H1 (cell line): ENCODE results near the gene ITPR1. TPM values are rescaled to one million over a fixed set of nuclear protein-coding genes. Genes with fewer than 3 reads are reported as not detected.

Source experiments
- CTCF ChIA-PET: fragments of 300-600 bp; sonication (Branson Sonifier 250); formaldehyde crosslinking; loops from one replicate; lab custom pipeline; 2021; ENCODE audit not compliant: partially characterized antibody; lab: Charles Lee
- POLR2A ChIA-PET: fragments of 300-600 bp; sonication (Branson Sonifier 250); formaldehyde crosslinking; loops from one replicate; lab custom pipeline; 2021; ENCODE audit warnings: inconsistent platforms; ENCODE audit not compliant: partially characterized antibody; lab: Charles Lee
- DNase-seq, 2 experiments: peaks; one replicate each; pipeline versions ENCODE4 v3.0.0 to v3.0.0-alpha.2; 2010 to 2022; ENCODE audit warnings: low spot score in 2 of 2, low read depth in 1 of 2, mixed read lengths in 1 of 2
- FAIRE-seq: peaks from 2 replicates; lab custom pipeline; 2011; peaks lifted over from hg19 to GRCh38; lab: Jason Lieb, UNC
- H2AFZ ChIP-seq: 2 replicates; pipeline ENCODE4 v1.8.1; 2012; ENCODE audit warnings: low read length, inconsistent platforms
- H2AK5ac ChIP-seq: 2 replicates; pipeline ENCODE4 v1.6.1; 2013; ENCODE audit warnings: low read depth, low read length
- H2BK120ac ChIP-seq: replicated peaks from 2 replicates; pipeline ENCODE3; 2013; ENCODE audit warnings: low read depth, low read length, inconsistent platforms
- H2BK12ac ChIP-seq: 2 replicates; pipeline ENCODE4 v1.6.1; 2013; ENCODE audit warnings: low read depth, low read length
- H2BK15ac ChIP-seq: 2 replicates; pipeline ENCODE4 v1.6.1; 2013; ENCODE audit warnings: low read length
- H2BK20ac ChIP-seq: 2 replicates; pipeline ENCODE4 v1.6.1; 2013; ENCODE audit warnings: low read length
- H2BK5ac ChIP-seq: 2 replicates; pipeline ENCODE4 v1.6.1; 2013; ENCODE audit warnings: low read depth, low read length
- H3K14ac ChIP-seq: 2 replicates; pipeline ENCODE4 v1.6.1; 2013; ENCODE audit warnings: inconsistent platforms; ENCODE audit not compliant: insufficient read length
- H3K18ac ChIP-seq: 2 replicates; pipeline ENCODE4 v1.6.1; 2013; ENCODE audit warnings: low read length; ENCODE audit errors: extremely low read depth
- H3K23ac ChIP-seq: 2 replicates; pipeline ENCODE4 v1.6.1; 2013; ENCODE audit warnings: inconsistent platforms; ENCODE audit not compliant: insufficient read length
- H3K23me2 ChIP-seq: 2 replicates; pipeline ENCODE4 v1.6.1; 2013; ENCODE audit warnings: low read depth, low read length
- H3K27ac ChIP-seq: 2 replicates; pipeline ENCODE4 v1.6.1; 2011; ENCODE audit warnings: low read depth, low read length, inconsistent platforms
- H3K27me3 ChIP-seq, 4 experiments: replicated peaks in 1 of 4; 1 replicate in 1 of 4; 2 replicates in 3 of 4; pipeline versions ENCODE4 v1.6.1 to v1.8.1; 2011 to 2013; ENCODE audit warnings: low read length in 3 of 4, mild to moderate bottlenecking in 3 of 4, inconsistent platforms in 2 of 4, mixed read lengths in 2 of 4, moderate library complexity in 1 of 4; ENCODE audit not compliant: control insufficient read depth in 3 of 4, insufficient read depth in 3 of 4; ENCODE audit errors: extremely low read depth in 1 of 4
- H3K36me3 ChIP-seq, 4 experiments: 2 replicates each; pipeline versions ENCODE4 v1.6.1 to v1.8.1; 2011 to 2013; ENCODE audit warnings: mild to moderate bottlenecking in 4 of 4, low read length in 3 of 4, moderate library complexity in 2 of 4, control low read depth in 1 of 4, inconsistent platforms in 1 of 4; ENCODE audit not compliant: insufficient read depth in 4 of 4, control insufficient read depth in 2 of 4
- H3K4ac ChIP-seq: replicated peaks from 2 replicates; pipeline ENCODE3; 2013; ENCODE audit warnings: low read length, low read depth, mixed read lengths, inconsistent platforms; ENCODE audit not compliant: insufficient read length
- H3K4me1 ChIP-seq, 4 experiments: replicated peaks in 1 of 4; 1 replicate in 1 of 4; 2 replicates in 3 of 4; pipeline versions ENCODE4 v1.6.1 to v1.8.1; 2011 to 2013; ENCODE audit warnings: low read length in 3 of 4, inconsistent platforms in 2 of 4, mixed read lengths in 1 of 4; ENCODE audit not compliant: insufficient read depth in 4 of 4, control insufficient read depth in 3 of 4
- H3K4me2 ChIP-seq, 2 experiments: 2 replicates each; pipeline versions ENCODE4 v1.6.1 to v1.8.1; 2011 to 2013; ENCODE audit warnings: low read depth in 2 of 2, low read length in 2 of 2, control low read depth in 1 of 2, inconsistent platforms in 1 of 2, mild to moderate bottlenecking in 1 of 2; ENCODE audit not compliant: insufficient read depth in 1 of 2
- H3K4me3 ChIP-seq, 4 experiments: fragments of 200-600, 300-600 bp in 1 of 4; sonication (generic), shearing (Covaris generic), sonication (Bioruptor Twin) in 1 of 4; 2 replicates each; pipeline versions ENCODE4 v1.5.1 to v1.8.1; 2011 to 2016; ENCODE audit warnings: low read length in 4 of 4, low read depth in 3 of 4, control low read depth in 2 of 4, inconsistent platforms in 2 of 4, mild to moderate bottlenecking in 2 of 4, mixed read lengths in 1 of 4, moderate library complexity in 1 of 4; ENCODE audit not compliant: insufficient read depth in 2 of 4; ENCODE audit errors: extremely low read depth in 1 of 4
- H3K56ac ChIP-seq: replicated peaks from 2 replicates; pipeline ENCODE3; 2013; ENCODE audit warnings: low read depth, mild to moderate bottlenecking, mixed read lengths, low read length, inconsistent platforms; ENCODE audit not compliant: insufficient read length
- H3K79me1 ChIP-seq: 2 replicates; pipeline ENCODE4 v1.6.1; 2013; ENCODE audit warnings: low read depth, low read length, control low read depth
- H3K79me2 ChIP-seq, 2 experiments: 2 replicates each; pipeline versions ENCODE4 v1.6.1 to v1.8.1; 2012 to 2013; ENCODE audit warnings: low read length in 2 of 2, mild to moderate bottlenecking in 2 of 2, inconsistent platforms in 1 of 2; ENCODE audit not compliant: insufficient read depth in 2 of 2, control insufficient read depth in 1 of 2
- H3K9ac ChIP-seq, 4 experiments: replicated peaks in 1 of 4; 1 replicate in 1 of 4; 2 replicates in 3 of 4; pipeline versions ENCODE4 v1.6.1 to v1.8.1; 2011 to 2013; ENCODE audit warnings: low read depth in 3 of 4, low read length in 3 of 4, control low read depth in 2 of 4, mild to moderate bottlenecking in 2 of 4, moderate library complexity in 2 of 4, inconsistent platforms in 1 of 4; ENCODE audit errors: extremely low read depth in 1 of 4
- H3K9me3 ChIP-seq, 2 experiments: 2 replicates each; pipeline versions ENCODE4 v1.6.1 to v1.8.1; 2012 to 2013; ENCODE audit warnings: mild to moderate bottlenecking in 2 of 2, moderate library complexity in 2 of 2, control low read depth in 1 of 2, inconsistent platforms in 1 of 2, low read depth in 1 of 2, low read length in 1 of 2, mixed read lengths in 1 of 2; ENCODE audit not compliant: insufficient read depth in 2 of 2
- H4K20me1 ChIP-seq, 2 experiments: replicated peaks in 1 of 2; 2 replicates each; pipeline versions ENCODE3 to v1.8.1; 2011 to 2013; ENCODE audit warnings: inconsistent platforms in 2 of 2, low read length in 2 of 2, mild to moderate bottlenecking in 1 of 2; ENCODE audit not compliant: insufficient read depth in 2 of 2, control insufficient read depth in 1 of 2
- H4K5ac ChIP-seq: 2 replicates; pipeline ENCODE4 v1.6.1; 2013; ENCODE audit warnings: low read length, low read depth, mixed read lengths, inconsistent platforms; ENCODE audit not compliant: insufficient read length
- H4K8ac ChIP-seq: 2 replicates; pipeline ENCODE4 v1.8.0; 2013; ENCODE audit warnings: mild to moderate bottlenecking, moderate library complexity, low read length, inconsistent platforms; ENCODE audit not compliant: insufficient read depth; ENCODE audit errors: extremely low read depth
- H4K91ac ChIP-seq: replicated peaks from 2 replicates; pipeline ENCODE3; 2013; ENCODE audit warnings: low read length, mixed read lengths, inconsistent platforms; ENCODE audit not compliant: insufficient read length
- KDM5A ChIP-seq: fragments of 200-600 bp; IDR thresholded peaks from 2 replicates; pipeline ENCODE4 v1.7.1; 2012; ENCODE audit warnings: mild to moderate bottlenecking, low read length, inconsistent platforms, mixed read lengths
- WGBS, 2 experiments: shearing (Covaris generic) in 1 of 2; methylation state at CpG; one replicate each; pipeline versions ENCODE4 v1.1.6 to v1.1.7; 2013 to 2015; ENCODE audit warnings: low lambda C conversion rate in 2 of 2, mixed read lengths in 2 of 2, inconsistent platforms in 1 of 2, low coverage in 1 of 2, missing lambda C conversion rate in 1 of 2; ENCODE audit not compliant: insufficient replicate concordance in 2 of 2, insufficient coverage in 1 of 2, insufficient read length in 1 of 2; ENCODE audit errors: extremely low coverage in 1 of 2, missing lambda C conversion rate in 1 of 2; 5-methylcytosine and 5-hydroxymethylcytosine counted together
- polyA plus RNA-seq, 7 experiments: library from polyadenylated mRNA; depleted of rRNA in 3 of 7; stranded (reverse) in 5 of 7; unstranded in 2 of 7; fragments of >200 nt in 5 of 7; fragments of 200-250 nt in 2 of 7; gene quantifications; 1 replicate in 5 of 7; 2 replicates in 1 of 7; 4 replicates in 1 of 7; pipeline versions ENCODE4 v1.2.1 to v1.2.3, GENCODE V29; 2011 to 2013; ENCODE audit warnings: missing spikeins in 2 of 7, mixed read lengths in 2 of 7
- total RNA-seq: library from RNA; stranded (reverse); fragmentation: NEBNext Ultra II Directional; extraction: Animal tissue kit (Norgen Biotek cat#: 25700); gene quantifications from 2 replicates; pipeline ENCODE4 v1.2.1, GENCODE V29; 2021

The ITPR1 gene
- total and polyA plus RNA-seq, 2 of the 8 experiments (the other 6 are each of a cell fraction or from before 2014, with no cell fraction given), result 2.5 to 16.3 TPM

GRCh38 chr3:4623421-4623999, 130.4 kb downstream of the ITPR1 start:
- Histone ChIP-seq H3K9ac (no peak overlapping the region), H3K23me2 (no peaks in the 10 kb centered on the region; the same call in 1 of the 2 replicates), H4K8ac (no peak overlapping the region), H2AFZ (no peak overlapping the region), H3K27ac (no peak overlapping the region), H3K23ac (no peak overlapping the region), H2BK12ac (no peak overlapping the region), H3K27me3 (no peaks in the 10 kb centered on the region), H3K79me2 (no peaks in the 10 kb centered on the region), H3K14ac (no peak overlapping the region), H2BK5ac (no peak overlapping the region), H3K79me1 (no peaks in the 10 kb centered on the region; the same call in 1 of the 2 replicates), H3K9me3 (no peaks in the 10 kb centered on the region), H2BK15ac (no peak overlapping the region), H4K5ac (no peak overlapping the region), H4K91ac (no peak overlapping the region), H3K4me3 (no peak overlapping the region), H2BK120ac (no peak overlapping the region), H4K20me1 (no peaks in the 10 kb centered on the region), H3K4me2 (no peak overlapping the region), H2AK5ac (no peak overlapping the region), H3K36me3 (no peaks in the 10 kb centered on the region; a peak in 1 of 8 replicates), H3K4ac (no peak overlapping the region), H2BK20ac (no peak overlapping the region), H3K18ac (no peak overlapping the region), H3K4me1 (no peaks in the 10 kb centered on the region), H3K56ac (no peak overlapping the region)
- no peak for FAIRE-seq
- POLR2A ChIA-PET, result no interaction called here
- no peak for DNase-seq
- no peak for TF ChIP-seq KDM5A
- 89% methylated on average over 4 of the region's 4 CpGs; no CpG with 5 or more reads in 1 of the 2 experiments for WGBS, 2 experiments
- CTCF ChIA-PET, result interaction anchor here (0.6 to 2.5 kb wide), 3 partner anchors 10 to 407 kb away, joined by 3 to 9 read pairs (median 6); no protein-coding TSS in a partner anchor
